Ovary (tissue), 9 donors: Measurements from ENCODE around the gene SPIN4. TPM values are rescaled to one million over a fixed set of nuclear protein-coding genes. Genes with fewer than 3 reads are reported as not detected.
"Not testable (repeated sequence)": the region's sequence is repeated elsewhere in the genome, so short reads cannot be mapped to it uniquely, and the experiment has no call there.

ENCODE experiments used
- DNase-seq, 5 donors: peaks; one replicate each; pipeline ENCODE4 v3.0.0-alpha.2; 2019 to 2020
- H3K27ac ChIP-seq, 2 donors: fragments of 200-600 bp; one replicate each; pipeline versions ENCODE4 v1.5.1 to v1.8.0; 2019 to 2022
- H3K27me3 ChIP-seq: fragments of 200-600 bp; one replicate; pipeline ENCODE4 v1.8.0; 2022
- H3K36me3 ChIP-seq: fragments of 200-600 bp; sonication (generic); one replicate; pipeline ENCODE4 v1.5.1; 2019
- H3K4me1 ChIP-seq: one replicate; pipeline ENCODE4 v1.8.1; 2013; ENCODE audit warnings: mild to moderate bottlenecking, moderate library complexity; ENCODE audit not compliant: insufficient read depth
- H3K4me3 ChIP-seq: fragments of 200-600 bp; sonication (generic); one replicate; pipeline ENCODE4 v1.5.1; 2017
- H3K9me3 ChIP-seq, 2 donors: fragments of 200-600 bp in 1 of 2; sonication (generic) in 1 of 2; one replicate each; pipeline versions ENCODE4 v1.5.1 to v1.8.1; 2013 to 2019; ENCODE audit warnings: mild to moderate bottlenecking in 1 of 2, moderate library complexity in 1 of 2
- CTCF ChIP-seq, 3 donors: fragments of 450-650 bp in 2 of 3; fragments of 200-600 bp in 1 of 3; IDR thresholded peaks; one replicate each; pipeline versions ENCODE4 v1.5.1 to v1.8.0; 2016 to 2022; ENCODE audit warnings: antibody characterized with exemption in 3 of 3, mild to moderate bottlenecking in 1 of 3
- EP300 ChIP-seq: sonication (generic); formaldehyde crosslinking; IDR thresholded peaks from one replicate; pipeline ENCODE4 v1.6.1; 2017; ENCODE audit warnings: antibody characterized with exemption
- POLR2A ChIP-seq: fragments of 450-650 bp; IDR thresholded peaks from one replicate; pipeline ENCODE4 v1.6.1; 2017; ENCODE audit warnings: antibody characterized with exemption, mild to moderate bottlenecking, moderate library complexity
- WGBS, 3 donors: extraction: QIAGEN DNeasy Blood & Tissue Kit in 1 of 3; methylation state at CpG; one replicate each; pipeline versions ENCODE4 v1.1.5 to v1.1.7; 2013 to 2017; 5-methylcytosine and 5-hydroxymethylcytosine counted together
- intact Hi-C, 4 donors: fragments of 100-400 bp; cut with DNase I; formaldehyde crosslinking; loops; one replicate each; pipeline versions ENCODE4 v1.11.0 to v1.15.1; 2022 to 2023
- polyA plus RNA-seq, 2 donors: library from polyadenylated mRNA; stranded (reverse); fragments of 200-250 nt in 1 of 2; fragments of 350-450 nt in 1 of 2; fragmentation: Illumina TruSeq in 1 of 2; extraction: RNeasy Lipid Tissue Mini Kit (QIAGEN cat#74804) in 1 of 2; gene quantifications; one replicate each; pipeline ENCODE4 v1.2.3, GENCODE V29; 2013 to 2014
- total RNA-seq, 7 donors: library from RNA; depleted of rRNA in 2 of 7; stranded (reverse); fragments of >200 nt in 2 of 7; fragmentation: NEBNext Ultra II Directional in 3 of 7; extraction: Animal tissue kit (Norgen Biotek cat#: 25700) in 3 of 7; gene quantifications; one replicate each; pipeline versions ENCODE4 v1.1.0 to v1.2.4, GENCODE V29; 2016 to 2023
- donor health status: DM: no; HTN: no; CAD: no; lungs with moderate emphysema.
- donor health status: DM: no; HTN: no; CAD: no.
- donor health status: Bipolar disorder and iron deficiency.
- donor health status: DM: yes; HTN: yes; CAD: no.
- donor health status: DM: no; HTN: no; CAD: no.
- donor health status: DM: yes; HTN: yes; CAD: no.

The SPIN4 gene
- total and polyA plus RNA-seq, 9 donors = 2.3 to 6.3 (median 4.2) TPM

DNA sequence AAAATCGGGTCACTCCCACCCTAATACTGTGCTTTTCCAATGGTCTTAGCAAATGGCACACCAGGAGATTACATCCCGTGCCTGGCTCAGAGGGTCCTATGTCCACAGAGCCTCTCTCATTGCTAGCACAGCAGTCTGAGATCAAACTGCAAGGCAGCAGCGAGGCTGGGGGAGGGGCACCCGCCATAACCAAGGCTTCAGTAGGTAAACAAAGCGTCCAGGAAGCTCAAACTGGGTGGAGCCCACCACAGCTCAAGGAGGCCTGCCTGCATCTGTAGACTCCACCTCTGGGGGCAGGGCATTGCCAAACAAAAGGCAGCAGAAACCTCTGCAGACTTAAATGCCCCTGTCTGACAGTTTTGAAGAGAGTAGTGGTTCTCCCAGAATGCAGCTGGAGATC is 16.6 kb upstream of the SPIN4 start:
- WGBS, 3 donors = 72 to 84% (median 77%) methylated on average over 5 of the region's 5 CpGs
- H3K27me3 ChIP-seq, H3K9me3 ChIP-seq, H3K36me3 ChIP-seq, H3K4me3 ChIP-seq, DNase-seq, H3K27ac ChIP-seq, H3K4me1 ChIP-seq, intact Hi-C loops: not testable (repeated sequence)

- H3K36me3 ChIP-seq = no peaks in the 10 kb centered on the region
- no peaks in the 10 kb centered on the region for H3K4me1 ChIP-seq
- H3K27me3 ChIP-seq = no peaks in the 10 kb centered on the region
- intact Hi-C loops = no loop called here
- no peak overlapping the region for H3K27ac ChIP-seq
- WGBS, 3 donors = 73 to 82% (median 77%) methylated on average over 4 of the region's 4 CpGs
- no peaks in the 10 kb centered on the region for H3K9me3 ChIP-seq
- DNase-seq = no peak
- TF ChIP-seq POLR2A (no peak), CTCF (IDR thresholded peaks at IDR 0.05) (no peak), EP300 (no peak)
- H3K4me3 ChIP-seq = no peak overlapping the region
These were observed 12.7 kb upstream of the SPIN4 start for GRCh38 chrX:63363788-63364187.

DNA sequence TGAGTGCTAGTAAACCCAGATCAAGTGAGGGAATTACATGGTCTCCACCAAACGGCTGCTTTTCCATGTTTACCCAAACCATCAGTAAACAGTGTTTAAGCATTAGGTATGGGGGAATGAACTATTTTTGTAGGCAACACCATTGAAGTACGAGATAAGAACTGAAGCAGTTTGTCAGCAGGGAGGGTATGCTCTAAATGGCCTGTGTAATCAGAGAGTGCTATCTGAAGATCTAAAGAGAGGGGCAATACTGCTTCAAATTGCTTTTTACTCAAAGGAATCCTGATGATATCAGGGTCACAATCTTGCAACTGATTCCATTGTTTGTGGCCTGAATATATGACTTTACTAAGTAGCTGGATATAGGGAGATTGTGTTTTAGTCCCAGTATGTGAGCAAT is 10.4 kb upstream of the SPIN4 start:
- H3K9me3 ChIP-seq = no peaks in the 10 kb centered on the region
- 44 to 52% (median 47%) methylated on average over 2 of the region's 2 CpGs for WGBS, 3 donors
- no peak for TF ChIP-seq POLR2A
- TF ChIP-seq EP300 = no peak
- TF ChIP-seq CTCF (IDR thresholded peaks at IDR 0.05) = no peak
- no peaks in the 10 kb centered on the region for H3K4me1 ChIP-seq
- H3K36me3 ChIP-seq = no peaks in the 10 kb centered on the region
- no peak overlapping the region for H3K27ac ChIP-seq
- no peak for DNase-seq
- no peaks in the 10 kb centered on the region for H3K27me3 ChIP-seq
- intact Hi-C loops = no loop called here
- no peak overlapping the region for H3K4me3 ChIP-seq

DNA sequence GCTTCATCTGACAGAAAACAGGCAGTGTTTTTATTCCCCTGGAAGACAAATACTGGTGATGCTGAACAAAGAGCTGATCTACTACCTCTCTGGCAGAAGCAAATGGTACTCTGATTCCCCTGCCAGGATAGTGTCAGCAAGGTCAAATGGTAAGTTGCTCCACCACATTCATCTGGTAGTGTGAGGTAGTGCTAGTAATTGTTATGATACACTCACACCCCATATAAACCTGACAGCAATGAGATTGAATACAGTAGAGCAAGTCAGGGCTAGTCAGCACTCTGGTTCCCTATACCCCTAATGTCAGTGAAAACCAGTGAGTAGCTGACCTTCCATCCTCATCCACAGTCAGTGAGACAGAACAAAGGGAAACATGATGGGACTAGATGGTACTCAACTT is 3.4 kb upstream of the SPIN4 start:
- DNase-seq = no peak
- no peak for TF ChIP-seq EP300
- no peak for TF ChIP-seq CTCF (IDR thresholded peaks at IDR 0.05)
- no peak for TF ChIP-seq POLR2A
- Histone ChIP-seq H3K27ac (no peak overlapping the region), H3K9me3 (no peaks in the 10 kb centered on the region), H3K4me3 (no peak overlapping the region), H3K36me3 (no peaks in the 10 kb centered on the region), H3K27me3 (no peaks in the 10 kb centered on the region), H3K4me1 (no peaks in the 10 kb centered on the region)
- intact Hi-C loops = no loop called here

GRCh38 chrX:63350465-63350877 is 661 bp downstream of the SPIN4 start:
- TF ChIP-seq EP300 (no peak), CTCF (IDR thresholded peaks at IDR 0.05) (no peak), POLR2A (no peak)
- Histone ChIP-seq H3K4me3 (peak overlapping the region; percentile 53), H3K27ac (no peak overlapping the region), H3K9me3 (no peaks in the 10 kb centered on the region), H3K36me3 (no peaks in the 10 kb centered on the region), H3K27me3 (no peaks in the 10 kb centered on the region), H3K4me1 (no peaks in the 10 kb centered on the region)
- WGBS, 3 donors = 22 to 30% (median 29%) methylated on average over 20 of the region's 20 CpGs
- peak; percentile 14 to 38 (median 24) for DNase-seq
- intact Hi-C loops = no loop called here
